DOHH2 (cell line): ENCODE data around the gene TDRD9.

Experiments used
- EZH2phosphoT487 ChIP-seq: fragments of 200-600 bp; sonication (generic); IDR thresholded peaks from 2 replicates; pipeline ENCODE4 v1.6.1; 2017; ENCODE audit warnings: borderline replicate concordance, mild to moderate bottlenecking, antibody characterized with exemption, low read length, moderate library complexity, mixed read lengths
- TF ChIP-seq, protein P1 (sequence below): fragments of 200-600 bp; sonication (generic); IDR thresholded peaks from one replicate; pipeline ENCODE4 v1.5.1; 2014; ENCODE audit warnings: antibody characterized with exemption, mild to moderate bottlenecking, low read depth, low read length; ENCODE audit not compliant: poor library complexity, severe bottlenecking

DNA sequence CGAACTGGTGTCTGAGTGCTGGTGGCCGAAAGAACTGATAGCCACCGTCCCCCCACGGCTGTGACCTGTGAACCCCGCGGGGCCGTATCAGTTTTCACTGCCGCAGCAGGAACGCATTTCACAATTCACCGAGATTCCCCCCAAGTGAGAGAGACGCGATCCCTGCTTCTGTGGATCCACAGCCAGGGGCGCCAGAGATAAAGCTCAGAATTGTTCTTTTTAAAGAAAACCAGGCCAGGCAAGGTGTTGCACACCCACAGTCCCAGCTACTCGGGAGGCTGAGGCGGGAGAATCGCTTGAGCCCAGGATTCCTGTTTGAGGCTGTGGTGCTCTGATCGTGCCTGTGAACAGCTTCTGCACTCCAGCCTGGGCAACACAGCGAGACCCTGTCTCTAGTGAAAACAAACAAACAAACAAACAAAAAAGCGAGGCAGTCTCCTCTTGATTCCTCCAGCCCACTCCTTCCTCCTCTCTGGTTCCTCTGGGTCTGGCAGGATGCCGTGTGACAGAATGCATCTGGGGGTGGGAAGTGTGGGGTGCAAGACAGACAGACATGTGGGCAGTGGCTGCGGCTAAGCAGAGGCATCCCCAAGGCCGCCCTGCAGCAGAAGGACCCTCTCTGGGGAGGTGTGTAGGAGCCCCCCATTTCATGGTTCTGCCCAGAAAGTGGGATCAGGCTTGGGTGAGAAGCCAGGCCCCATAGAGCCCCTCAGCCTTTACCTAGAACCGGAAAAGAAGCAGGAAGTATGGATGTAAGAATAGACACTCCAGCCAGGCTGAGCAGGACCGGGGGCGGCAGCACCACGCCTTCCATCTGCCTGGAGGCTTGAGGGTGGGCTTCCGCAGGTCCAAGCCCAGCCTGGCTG, 41.7 kb upstream of the TDRD9 start:
- TF ChIP-seq, protein P1, sequence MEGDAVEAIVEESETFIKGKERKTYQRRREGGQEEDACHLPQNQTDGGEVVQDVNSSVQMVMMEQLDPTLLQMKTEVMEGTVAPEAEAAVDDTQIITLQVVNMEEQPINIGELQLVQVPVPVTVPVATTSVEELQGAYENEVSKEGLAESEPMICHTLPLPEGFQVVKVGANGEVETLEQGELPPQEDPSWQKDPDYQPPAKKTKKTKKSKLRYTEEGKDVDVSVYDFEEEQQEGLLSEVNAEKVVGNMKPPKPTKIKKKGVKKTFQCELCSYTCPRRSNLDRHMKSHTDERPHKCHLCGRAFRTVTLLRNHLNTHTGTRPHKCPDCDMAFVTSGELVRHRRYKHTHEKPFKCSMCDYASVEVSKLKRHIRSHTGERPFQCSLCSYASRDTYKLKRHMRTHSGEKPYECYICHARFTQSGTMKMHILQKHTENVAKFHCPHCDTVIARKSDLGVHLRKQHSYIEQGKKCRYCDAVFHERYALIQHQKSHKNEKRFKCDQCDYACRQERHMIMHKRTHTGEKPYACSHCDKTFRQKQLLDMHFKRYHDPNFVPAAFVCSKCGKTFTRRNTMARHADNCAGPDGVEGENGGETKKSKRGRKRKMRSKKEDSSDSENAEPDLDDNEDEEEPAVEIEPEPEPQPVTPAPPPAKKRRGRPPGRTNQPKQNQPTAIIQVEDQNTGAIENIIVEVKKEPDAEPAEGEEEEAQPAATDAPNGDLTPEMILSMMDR, result no peak
- TF ChIP-seq EZH2phosphoT487, result no peak
